Astrocyte (in vitro differentiated cells and primary cell): Measurements from ENCODE around the gene ACTL8. TPM values are rescaled to one million over a fixed set of nuclear protein-coding genes. Genes with fewer than 3 reads are reported as not detected.

Experiments used
- DNase-seq: peaks from one replicate; pipeline ENCODE4 v3.0.0-alpha.2; 2010; ENCODE audit warnings: low read depth
- FAIRE-seq: peaks from 2 replicates; lab custom pipeline; 2011; peaks lifted over from hg19 to GRCh38; lab: Jason Lieb, UNC
- H2AFZ ChIP-seq: 2 replicates; pipeline ENCODE4 v1.6.0; 2012; ENCODE audit warnings: low read depth, low read length, inconsistent platforms
- H3K27ac ChIP-seq: 2 replicates; pipeline ENCODE4 v1.5.1; 2011; ENCODE audit warnings: low read depth, low read length, inconsistent platforms
- H3K27me3 ChIP-seq: 2 replicates; pipeline ENCODE4 v1.6.0; 2011; ENCODE audit warnings: low read length, inconsistent platforms; ENCODE audit not compliant: insufficient read depth
- H3K36me3 ChIP-seq: 2 replicates; pipeline ENCODE4 v1.5.1; 2011; ENCODE audit warnings: low read length, inconsistent platforms; ENCODE audit not compliant: insufficient read depth
- H3K4me1 ChIP-seq: 2 replicates; pipeline ENCODE4 v1.5.1; 2011; ENCODE audit warnings: low read length, inconsistent platforms; ENCODE audit not compliant: insufficient read depth
- H3K4me2 ChIP-seq: 2 replicates; pipeline ENCODE4 v1.6.0; 2012; ENCODE audit warnings: low read length, inconsistent platforms
- H3K4me3 ChIP-seq: 2 replicates; pipeline ENCODE4 v1.5.1; 2011; ENCODE audit warnings: low read depth, mild to moderate bottlenecking, low read length, inconsistent platforms; ENCODE audit not compliant: insufficient read depth
- H3K79me2 ChIP-seq: 2 replicates; pipeline ENCODE4 v1.6.0; 2012; ENCODE audit warnings: mild to moderate bottlenecking, low read length, inconsistent platforms; ENCODE audit not compliant: insufficient read depth
- H3K9ac ChIP-seq: 2 replicates; pipeline ENCODE4 v1.6.0; 2012; ENCODE audit warnings: mild to moderate bottlenecking, low read length, inconsistent platforms
- H3K9me3 ChIP-seq: 2 replicates; pipeline ENCODE4 v1.5.1; 2012; ENCODE audit warnings: low read depth, mild to moderate bottlenecking, low read length, inconsistent platforms; ENCODE audit not compliant: insufficient read depth
- H4K20me1 ChIP-seq: 2 replicates; pipeline ENCODE4 v1.6.0; 2012; ENCODE audit warnings: low read length, inconsistent platforms; ENCODE audit not compliant: insufficient read depth
- H3K27ac Mint-ChIP-seq: one replicate; pipeline ENCODE4 v1.8.0; 2021; ENCODE audit warnings: mild to moderate bottlenecking, mixed read lengths; ENCODE audit not compliant: unreplicated experiment
- H3K27me3 Mint-ChIP-seq: one replicate; pipeline ENCODE4 v1.8.0; 2021; ENCODE audit warnings: low read depth, mixed read lengths; ENCODE audit not compliant: unreplicated experiment
- H3K36me3 Mint-ChIP-seq: one replicate; pipeline ENCODE4 v1.8.0; 2021; ENCODE audit warnings: low read depth, mixed read lengths; ENCODE audit not compliant: unreplicated experiment
- H3K4me1 Mint-ChIP-seq: one replicate; pipeline ENCODE4 v1.8.0; 2021; ENCODE audit warnings: low read depth, mixed read lengths; ENCODE audit not compliant: unreplicated experiment
- H3K4me3 Mint-ChIP-seq: one replicate; pipeline ENCODE4 v1.8.0; 2021; ENCODE audit warnings: mild to moderate bottlenecking, moderate library complexity, mixed read lengths; ENCODE audit not compliant: unreplicated experiment
- H3K9me3 Mint-ChIP-seq: one replicate; pipeline ENCODE4 v1.8.0; 2021; ENCODE audit warnings: mild to moderate bottlenecking, mixed read lengths; ENCODE audit not compliant: unreplicated experiment
- CTCF ChIP-seq: IDR thresholded peaks from 2 replicates; pipeline ENCODE4 v1.5.1; 2011; ENCODE audit warnings: low read depth, mild to moderate bottlenecking, inconsistent platforms, low read length, moderate library complexity; ENCODE audit not compliant: insufficient read depth
- EZH2 ChIP-seq: IDR thresholded peaks from 2 replicates; pipeline ENCODE4 v1.6.1; 2012; ENCODE audit warnings: mild to moderate bottlenecking, low read length, inconsistent platforms; ENCODE audit not compliant: insufficient read depth
- total RNA-seq: library from RNA; stranded (reverse); gene quantifications from 2 replicates; pipeline ENCODE4 v1.2.1, GENCODE V29; 2021

ACTL8 gene
- total RNA-seq, 1 donor from 2014 or later, result 2.0 TPM

GRCh38 chr1:17728123-17728712, 26.9 kb upstream of the ACTL8 start:
- H3K4me1 ChIP-seq, result peaks cover 3% of the 10 kb centered on the region
- no peaks in the 10 kb centered on the region for H3K36me3 ChIP-seq
- H2AFZ ChIP-seq, result no peak overlapping the region
- DNase-seq (no peak), FAIRE-seq (no peak)
- no peak overlapping the region for H3K27ac Mint-ChIP-seq
- TF ChIP-seq CTCF (no peak), EZH2 (no peak)
- H3K4me3 Mint-ChIP-seq, result no peak overlapping the region
- H3K9me3 ChIP-seq, result no peaks in the 10 kb centered on the region
- peaks cover 5% of the 10 kb centered on the region for H3K4me1 Mint-ChIP-seq
- no peaks in the 10 kb centered on the region for H4K20me1 ChIP-seq
- H3K27me3 ChIP-seq, result peaks cover 3% of the 10 kb centered on the region
- peaks cover 30% of the 10 kb centered on the region for H3K27me3 Mint-ChIP-seq
- H3K79me2 ChIP-seq, result no peaks in the 10 kb centered on the region
- H3K36me3 Mint-ChIP-seq, result no peaks in the 10 kb centered on the region
- H3K9ac ChIP-seq, result no peak overlapping the region
- no peak overlapping the region for H3K27ac ChIP-seq
- H3K4me2 ChIP-seq, result no peak overlapping the region
- no peak overlapping the region for H3K4me3 ChIP-seq
- H3K9me3 Mint-ChIP-seq, result no peaks in the 10 kb centered on the region

GRCh38 chr1:17729248-17729647, 25.9 kb upstream of the ACTL8 start:
- no peaks in the 10 kb centered on the region for H3K36me3 ChIP-seq
- H3K4me1 ChIP-seq, result peaks cover 3% of the 10 kb centered on the region
- no peak overlapping the region for H3K4me3 ChIP-seq
- no peak overlapping the region for H3K4me2 ChIP-seq
- Mint-ChIP-seq H3K27me3 (peaks cover 25% of the 10 kb centered on the region), H3K27ac (no peak overlapping the region), H3K36me3 (no peaks in the 10 kb centered on the region), H3K4me1 (peaks cover 5% of the 10 kb centered on the region), H3K4me3 (no peak overlapping the region), H3K9me3 (no peaks in the 10 kb centered on the region)
- H3K9ac ChIP-seq, result no peak overlapping the region
- DNase-seq, result no peak
- no peaks in the 10 kb centered on the region for H3K27me3 ChIP-seq
- H3K9me3 ChIP-seq, result no peaks in the 10 kb centered on the region
- H4K20me1 ChIP-seq, result no peaks in the 10 kb centered on the region
- H3K79me2 ChIP-seq, result no peaks in the 10 kb centered on the region
- no peak for TF ChIP-seq CTCF
- TF ChIP-seq EZH2, result no peak
- FAIRE-seq, result no peak
- H2AFZ ChIP-seq, result no peak overlapping the region
- no peak overlapping the region for H3K27ac ChIP-seq

GRCh38 chr1:17729909-17730308, 25.2 kb upstream of the ACTL8 start:
- Mint-ChIP-seq H3K27me3 (peaks cover 24% of the 10 kb centered on the region), H3K36me3 (no peaks in the 10 kb centered on the region), H3K27ac (no peak overlapping the region), H3K9me3 (no peaks in the 10 kb centered on the region), H3K4me1 (peaks cover 5% of the 10 kb centered on the region), H3K4me3 (no peak overlapping the region)
- no peaks in the 10 kb centered on the region for H4K20me1 ChIP-seq
- H3K4me1 ChIP-seq, result peaks cover 3% of the 10 kb centered on the region
- no peak overlapping the region for H3K4me2 ChIP-seq
- DNase-seq, result no peak
- H3K9me3 ChIP-seq, result no peaks in the 10 kb centered on the region
- no peak overlapping the region for H3K9ac ChIP-seq
- no peaks in the 10 kb centered on the region for H3K36me3 ChIP-seq
- no peaks in the 10 kb centered on the region for H3K27me3 ChIP-seq
- no peaks in the 10 kb centered on the region for H3K79me2 ChIP-seq
- no peak overlapping the region for H3K4me3 ChIP-seq
- FAIRE-seq, result no peak
- H3K27ac ChIP-seq, result no peak overlapping the region
- TF ChIP-seq CTCF (no peak), EZH2 (no peak)
- no peak overlapping the region for H2AFZ ChIP-seq
